ENCODE measurements around the gene SNRPD1. TPM values are rescaled to one million over a fixed set of nuclear protein-coding genes. Genes with fewer than 3 reads are reported as not detected.

Gene SNRPD1
- total RNA-seq, 1 donor, result 6.5 TPM

DNA sequence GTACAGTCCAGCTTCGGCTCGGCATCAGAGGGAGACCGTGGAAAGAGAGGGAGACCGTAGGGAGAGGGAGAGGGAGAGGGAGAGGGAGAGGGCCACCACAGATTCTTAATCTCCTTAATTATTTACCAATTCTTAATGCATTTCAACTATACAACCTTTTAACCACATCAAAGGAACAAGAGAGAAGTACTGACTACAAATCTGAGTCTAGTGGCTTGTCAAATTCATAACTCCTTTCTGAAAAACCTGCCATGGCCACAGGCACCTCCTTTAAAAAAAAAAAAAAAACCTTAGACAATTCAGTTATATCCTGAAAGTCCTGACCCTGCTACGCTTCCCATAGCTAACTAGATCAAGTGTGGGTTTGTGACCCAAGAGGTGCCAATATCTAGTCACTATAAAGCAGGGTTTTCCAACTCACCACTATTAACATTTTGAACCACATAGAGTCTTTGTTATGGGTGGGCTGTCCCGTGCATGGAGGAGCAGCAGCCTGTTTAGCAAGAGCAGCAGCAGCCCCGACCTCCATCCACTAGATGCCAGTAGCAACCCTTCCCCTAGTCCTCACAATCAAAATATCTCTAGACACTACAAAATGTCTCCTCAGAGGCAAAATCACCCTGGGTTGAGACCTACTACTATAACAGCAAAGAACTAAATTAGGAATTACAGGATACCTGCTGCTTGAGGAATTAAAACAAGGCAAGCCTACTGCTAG lies 18.4 kb upstream of the SNRPD1 start:
- H3K79me2 ChIP-seq (ENCODE audit: insufficient read depth, low read length), result peaks cover 72% of the 10 kb centered on the region

DNA sequence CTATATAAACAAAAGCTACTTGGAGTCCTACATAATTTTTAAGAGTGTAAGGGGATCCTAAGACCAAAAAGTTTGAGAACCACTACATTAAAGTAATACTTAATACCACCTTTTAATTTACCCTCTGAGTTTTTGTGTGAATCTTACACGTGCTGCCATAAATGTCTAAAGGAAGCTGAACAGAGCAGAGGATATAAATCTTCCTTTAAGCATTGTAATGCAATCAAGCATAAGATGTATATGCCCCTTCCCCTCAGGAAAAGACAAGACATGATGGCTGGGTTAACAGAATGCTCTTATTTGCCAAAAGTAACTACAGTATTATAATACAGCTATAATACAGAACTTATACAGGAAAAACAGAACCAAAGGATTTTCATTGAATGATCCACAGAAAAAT lies 14.5 kb upstream of the SNRPD1 start:
- Histone ChIP-seq H2AFZ (ENCODE audit: low read length) (no peak overlapping the region), H3K36me3 (ENCODE audit: insufficient read depth, low read length) (no peaks in the 10 kb centered on the region), H3K9me3 (ENCODE audit: low read depth, low read length) (no peaks in the 10 kb centered on the region), H3K4me3 (ENCODE audit: insufficient read depth, low read length) (no peak overlapping the region), H3K4me1 (ENCODE audit: insufficient read depth, low read length) (peaks cover 11% of the 10 kb centered on the region), H4K20me1 (ENCODE audit: insufficient read depth, low read length) (peaks cover 8% of the 10 kb centered on the region), H3K4me2 (ENCODE audit: insufficient read depth, low read length) (no peak overlapping the region), H3K27ac (ENCODE audit: low read depth, low read length) (no peak overlapping the region), H3K79me2 (ENCODE audit: insufficient read depth, low read length) (peaks cover 65% of the 10 kb centered on the region), H3K27me3 (ENCODE audit: insufficient read depth, low read length) (no peaks in the 10 kb centered on the region)
- TF ChIP-seq, protein P1, sequence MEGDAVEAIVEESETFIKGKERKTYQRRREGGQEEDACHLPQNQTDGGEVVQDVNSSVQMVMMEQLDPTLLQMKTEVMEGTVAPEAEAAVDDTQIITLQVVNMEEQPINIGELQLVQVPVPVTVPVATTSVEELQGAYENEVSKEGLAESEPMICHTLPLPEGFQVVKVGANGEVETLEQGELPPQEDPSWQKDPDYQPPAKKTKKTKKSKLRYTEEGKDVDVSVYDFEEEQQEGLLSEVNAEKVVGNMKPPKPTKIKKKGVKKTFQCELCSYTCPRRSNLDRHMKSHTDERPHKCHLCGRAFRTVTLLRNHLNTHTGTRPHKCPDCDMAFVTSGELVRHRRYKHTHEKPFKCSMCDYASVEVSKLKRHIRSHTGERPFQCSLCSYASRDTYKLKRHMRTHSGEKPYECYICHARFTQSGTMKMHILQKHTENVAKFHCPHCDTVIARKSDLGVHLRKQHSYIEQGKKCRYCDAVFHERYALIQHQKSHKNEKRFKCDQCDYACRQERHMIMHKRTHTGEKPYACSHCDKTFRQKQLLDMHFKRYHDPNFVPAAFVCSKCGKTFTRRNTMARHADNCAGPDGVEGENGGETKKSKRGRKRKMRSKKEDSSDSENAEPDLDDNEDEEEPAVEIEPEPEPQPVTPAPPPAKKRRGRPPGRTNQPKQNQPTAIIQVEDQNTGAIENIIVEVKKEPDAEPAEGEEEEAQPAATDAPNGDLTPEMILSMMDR (IDR thresholded peaks at IDR 0.05; ENCODE audit: extremely low read depth, low read depth, low read length), result no peak
- DNase-seq (ENCODE audit: insufficient read length, low spot score, missing footprints), result no peak

More for the DNA sequence above, 18.4 kb upstream of the SNRPD1 start:
- no peaks in the 10 kb centered on the region for H3K27me3 ChIP-seq (ENCODE audit: insufficient read depth, low read length)
- TF ChIP-seq, protein P1 (IDR thresholded peaks at IDR 0.05; ENCODE audit: extremely low read depth, low read depth, low read length), result peak; percentile 14
- H3K27ac ChIP-seq (ENCODE audit: low read depth, low read length), result no peak overlapping the region
- no peaks in the 10 kb centered on the region for H3K36me3 ChIP-seq (ENCODE audit: insufficient read depth, low read length)
- no peak overlapping the region for H3K4me2 ChIP-seq (ENCODE audit: insufficient read depth, low read length)
- H3K4me1 ChIP-seq (ENCODE audit: insufficient read depth, low read length), result no peaks in the 10 kb centered on the region
- no peak for DNase-seq (ENCODE audit: insufficient read length, low spot score, missing footprints)
- no peak overlapping the region for H2AFZ ChIP-seq (ENCODE audit: low read length)
- no peak overlapping the region for H3K4me3 ChIP-seq (ENCODE audit: insufficient read depth, low read length)
- H3K9me3 ChIP-seq (ENCODE audit: low read depth, low read length), result no peaks in the 10 kb centered on the region
- H4K20me1 ChIP-seq (ENCODE audit: insufficient read depth, low read length), result peaks cover 16% of the 10 kb centered on the region

DNA sequence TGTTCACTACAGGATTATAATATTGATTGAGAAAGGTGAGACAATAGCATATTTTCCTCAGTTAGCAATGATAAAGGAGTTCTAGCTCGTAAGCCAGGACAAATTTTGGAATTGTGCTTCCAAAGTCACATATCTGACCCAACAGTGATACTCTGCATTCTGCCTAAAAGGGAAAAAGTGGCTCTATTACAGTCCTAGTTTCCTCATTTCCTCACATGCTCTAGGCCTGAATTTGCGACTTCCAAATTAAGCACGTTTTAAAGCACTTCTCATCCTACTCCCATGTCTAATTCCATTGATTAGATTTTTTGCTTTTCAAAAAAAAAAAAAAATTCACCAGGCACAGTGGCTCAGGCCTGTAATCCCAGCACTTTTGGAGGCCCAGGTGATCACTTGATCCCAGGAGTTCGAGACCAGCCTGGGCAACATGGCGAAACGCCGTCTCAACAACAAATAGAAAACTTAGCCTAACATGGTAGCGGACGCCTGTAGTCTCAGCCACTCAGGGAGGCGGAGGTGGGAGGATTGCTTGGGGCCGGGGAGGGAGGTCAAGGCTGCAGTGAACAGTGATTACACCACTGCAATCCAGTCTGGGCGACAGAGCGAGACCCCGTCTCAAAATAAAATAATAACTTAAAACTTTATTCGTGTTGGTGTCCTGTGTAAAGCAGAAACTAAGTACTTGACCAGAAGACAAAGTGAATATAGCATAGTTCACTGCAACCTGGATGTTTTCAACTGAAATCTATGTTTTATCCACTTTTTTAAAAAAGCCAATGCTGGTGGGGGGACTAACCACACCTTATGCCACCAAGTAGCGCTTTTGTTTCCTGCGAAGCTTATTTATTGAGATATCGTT lies 13.2 kb upstream of the SNRPD1 start:
- Histone ChIP-seq H3K9me3 (ENCODE audit: low read depth, low read length) (no peaks in the 10 kb centered on the region), H3K4me1 (ENCODE audit: insufficient read depth, low read length) (peaks cover 11% of the 10 kb centered on the region), H3K27ac (ENCODE audit: low read depth, low read length) (peak overlapping the region; percentile 98), H2AFZ (ENCODE audit: low read length) (peak overlapping the region; percentile 98), H3K79me2 (ENCODE audit: insufficient read depth, low read length) (peaks cover 59% of the 10 kb centered on the region), H3K36me3 (ENCODE audit: insufficient read depth, low read length) (no peaks in the 10 kb centered on the region), H3K27me3 (ENCODE audit: insufficient read depth, low read length) (no peaks in the 10 kb centered on the region), H3K4me3 (ENCODE audit: insufficient read depth, low read length) (peak overlapping the region; percentile 97), H4K20me1 (ENCODE audit: insufficient read depth, low read length) (peaks cover 5% of the 10 kb centered on the region), H3K4me2 (ENCODE audit: insufficient read depth, low read length) (peak overlapping the region; percentile 98)
- no peak for DNase-seq (ENCODE audit: insufficient read length, low spot score, missing footprints)
- TF ChIP-seq, protein P1 (IDR thresholded peaks at IDR 0.05; ENCODE audit: extremely low read depth, low read depth, low read length), result no peak
